Measurements from ENCODE around the gene SCG5.

The SCG5 gene

DNA sequence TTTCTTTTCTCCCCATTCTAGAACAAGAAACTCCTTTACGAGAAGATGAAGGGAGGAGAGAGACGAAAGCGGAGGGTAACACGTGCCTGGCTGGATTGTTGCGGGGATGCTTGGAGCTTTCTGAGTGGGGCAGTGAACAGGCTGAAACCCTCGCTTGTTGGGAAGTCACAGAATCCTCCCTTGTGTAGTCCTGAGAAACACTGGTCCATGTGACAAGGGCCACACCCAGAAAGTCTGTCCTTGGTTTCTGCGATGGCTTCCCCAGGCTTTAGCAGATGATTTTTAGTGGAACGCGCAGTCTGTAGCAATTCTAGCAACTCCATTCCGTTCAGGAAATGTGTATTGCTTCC is 50.2 kb downstream of the SCG5 start:
- no peak for DNase-seq (ENCODE audit: low read depth)

DNA sequence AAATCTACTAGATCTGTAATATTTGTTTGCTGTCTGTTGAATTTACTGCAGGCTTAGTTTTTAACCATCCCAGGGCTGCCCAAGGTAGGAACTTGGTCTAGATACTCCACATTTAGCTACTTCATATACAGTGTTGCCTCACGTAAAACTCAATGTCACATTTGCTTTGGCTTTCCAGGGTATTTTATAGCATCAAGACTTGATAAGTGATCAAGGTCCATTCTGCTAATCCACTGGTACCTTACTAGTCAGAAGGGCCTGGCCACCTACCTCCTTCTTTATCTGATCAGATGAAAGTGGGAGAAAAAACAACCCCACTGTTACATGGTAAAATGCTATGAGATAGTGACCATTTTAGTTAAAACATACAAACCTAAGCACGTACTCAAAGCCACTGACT is 50.8 kb downstream of the SCG5 start:
- DNase-seq (ENCODE audit: low read depth), result no peak

DNA sequence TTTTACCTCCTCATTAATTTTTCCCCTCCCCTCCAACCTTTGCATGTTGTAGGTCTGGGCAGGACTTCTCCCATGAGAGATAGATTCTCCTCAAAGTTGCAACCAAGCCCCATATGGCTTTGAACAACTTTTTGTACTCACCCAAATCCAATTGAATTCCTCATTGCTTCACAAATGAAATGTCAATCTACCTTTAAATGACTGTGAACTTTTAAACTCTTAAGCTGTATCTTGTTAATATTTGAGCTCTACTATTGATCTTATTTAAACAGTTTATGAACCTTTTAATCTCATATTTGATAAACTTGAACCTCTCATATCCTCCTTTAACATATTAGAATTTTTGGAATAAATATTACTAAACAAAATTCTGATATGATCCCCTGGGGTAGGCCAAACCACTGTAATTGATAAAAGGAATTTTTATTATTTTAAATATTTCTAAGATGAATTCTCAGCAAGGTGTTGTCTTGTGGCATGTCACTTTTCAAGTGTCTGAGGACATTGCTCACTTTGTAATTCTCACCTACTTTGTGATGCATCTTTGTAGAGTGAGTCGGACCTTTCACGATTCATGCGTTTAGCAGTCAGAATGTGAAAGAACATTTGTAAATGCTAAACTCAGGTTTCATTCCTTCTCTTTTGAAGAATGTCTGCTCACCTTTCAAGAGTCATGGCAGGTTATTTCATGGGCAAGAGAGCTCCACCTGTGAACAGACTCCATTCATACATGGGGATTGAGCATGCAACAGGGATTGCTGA is 52.9 kb downstream of the SCG5 start:
- DNase-seq (ENCODE audit: low read depth), result no peak

DNA sequence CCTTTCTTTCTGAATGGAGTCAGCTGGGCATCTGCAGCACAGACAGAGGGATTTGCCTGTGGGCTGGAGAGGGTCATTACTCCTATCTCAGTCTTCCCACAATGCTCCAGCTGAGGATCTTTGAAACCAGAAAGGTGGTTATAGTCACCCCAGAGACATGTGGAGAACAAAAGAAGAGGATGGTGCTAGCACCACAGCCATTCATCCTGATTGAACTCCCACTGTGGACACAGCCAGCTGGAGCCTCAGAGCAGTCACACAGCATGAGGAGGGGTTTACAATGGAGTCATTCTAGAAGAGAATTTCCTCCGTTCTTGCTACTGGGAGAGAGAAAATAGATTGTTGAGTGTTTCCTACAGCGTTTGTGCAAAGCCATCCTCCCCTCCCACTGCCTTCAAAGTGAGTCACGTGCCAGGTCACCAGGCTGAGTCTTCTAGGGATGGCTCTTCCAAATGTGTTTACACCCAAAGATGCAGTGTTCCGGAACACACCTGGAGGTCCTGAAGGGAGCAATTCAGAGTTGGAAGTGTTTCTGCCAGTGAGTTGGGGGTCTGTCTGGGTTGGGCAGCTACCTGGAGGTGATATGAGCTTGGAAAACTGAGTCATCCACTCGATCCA is 57.4 kb downstream of the SCG5 start:
- peak; percentile 52 for DNase-seq (ENCODE audit: low read depth)

DNA sequence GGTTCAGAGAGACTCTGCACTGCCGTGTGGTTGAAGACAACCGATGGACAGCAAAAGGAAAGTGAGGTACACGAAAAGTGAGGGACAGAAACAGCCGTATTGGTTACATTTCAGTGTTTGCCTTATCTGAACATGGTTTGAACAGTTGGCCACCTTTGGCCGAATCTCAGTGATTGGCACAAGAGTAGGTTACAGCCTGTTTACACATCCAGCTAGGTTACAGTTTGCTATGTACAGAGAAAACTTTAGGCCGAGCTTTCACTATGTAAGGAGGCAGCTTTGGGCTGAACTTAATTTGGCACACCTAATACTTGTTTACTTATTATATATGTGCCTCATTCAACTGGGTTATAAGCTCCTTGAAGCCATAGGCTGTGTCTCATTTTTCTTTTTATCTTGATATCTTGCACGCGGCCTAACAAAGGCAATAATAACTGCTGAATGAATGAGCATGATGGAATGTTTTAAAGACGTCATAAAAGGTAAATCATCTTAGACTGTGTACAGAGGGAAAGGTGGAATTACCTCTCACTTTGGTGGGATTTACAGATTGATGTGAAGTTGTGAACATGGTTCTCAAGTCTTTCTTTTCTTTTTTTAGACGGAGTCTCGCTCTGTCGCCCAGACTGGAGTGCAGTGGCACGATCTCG is 59.1 kb downstream of the SCG5 start:
- DNase-seq (ENCODE audit: low read depth), result peak; percentile 49

DNA sequence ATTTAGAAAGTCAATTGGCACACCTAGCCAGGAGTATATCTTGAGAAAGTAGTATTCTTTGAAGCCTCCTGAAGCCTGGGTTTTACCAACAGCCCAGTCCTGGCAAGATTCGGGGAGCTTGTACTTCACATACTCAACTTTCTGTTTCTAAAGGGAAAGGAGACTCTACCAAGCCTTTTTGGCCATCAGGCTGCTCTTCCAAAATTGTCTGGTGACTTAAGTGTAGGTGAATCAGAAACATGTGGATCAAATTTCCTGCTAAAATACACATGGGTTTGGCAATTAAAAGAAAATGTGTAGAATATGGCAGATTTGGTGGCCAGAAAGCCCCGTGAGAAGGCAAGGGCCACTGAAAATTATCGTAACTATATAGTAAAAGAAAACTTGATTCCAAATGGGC is 60.4 kb downstream of the SCG5 start:
- DNase-seq (ENCODE audit: low read depth), result peak; percentile 33

DNA sequence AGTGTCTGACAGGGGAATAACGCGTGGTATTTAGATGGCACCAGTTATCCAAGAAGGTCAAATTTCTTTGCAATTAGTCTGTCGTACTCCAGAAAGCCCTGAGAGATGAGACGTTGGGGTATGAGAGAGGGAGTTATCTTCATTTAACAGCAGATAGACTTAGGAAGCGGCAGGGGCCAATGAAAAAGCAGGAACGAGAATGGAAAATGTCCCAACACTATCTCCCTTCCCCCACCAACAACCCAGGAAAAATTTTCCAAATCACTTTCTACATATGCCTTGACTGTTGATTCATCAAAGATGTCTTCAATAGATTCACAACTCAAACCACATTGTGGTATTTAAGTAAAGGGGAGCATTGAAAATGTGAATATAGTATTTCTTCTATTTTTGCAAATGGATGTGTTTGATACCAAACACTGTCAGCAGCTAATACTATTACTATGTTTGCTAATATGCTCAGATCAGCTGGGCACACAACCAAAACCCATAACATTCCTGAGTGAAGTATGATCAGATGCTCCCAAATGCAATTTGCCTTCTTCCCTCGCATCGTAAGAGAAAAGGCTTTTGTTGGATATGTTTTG is 63.0 kb downstream of the SCG5 start:
- DNase-seq (ENCODE audit: low read depth), result peak; percentile 66

DNA sequence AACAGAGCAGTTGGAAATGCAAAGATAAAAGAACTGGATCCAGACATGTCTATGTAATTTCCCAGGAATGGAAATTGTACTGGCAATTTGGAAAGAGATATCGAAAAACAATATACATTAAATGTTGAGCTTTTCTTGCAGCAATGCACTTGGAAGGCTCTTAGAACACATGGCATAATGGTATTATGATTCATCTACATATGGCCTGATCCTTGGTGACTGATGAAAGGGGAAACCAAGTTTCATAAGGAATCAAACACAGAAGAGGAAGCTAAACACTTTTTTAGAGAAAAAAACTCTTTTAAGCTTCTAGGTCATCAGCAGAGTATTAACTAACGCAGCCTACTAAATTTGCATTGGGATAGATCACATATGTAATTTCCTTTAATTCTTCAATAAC is 63.9 kb downstream of the SCG5 start:
- DNase-seq (ENCODE audit: low read depth), result peak; percentile 62

DNA sequence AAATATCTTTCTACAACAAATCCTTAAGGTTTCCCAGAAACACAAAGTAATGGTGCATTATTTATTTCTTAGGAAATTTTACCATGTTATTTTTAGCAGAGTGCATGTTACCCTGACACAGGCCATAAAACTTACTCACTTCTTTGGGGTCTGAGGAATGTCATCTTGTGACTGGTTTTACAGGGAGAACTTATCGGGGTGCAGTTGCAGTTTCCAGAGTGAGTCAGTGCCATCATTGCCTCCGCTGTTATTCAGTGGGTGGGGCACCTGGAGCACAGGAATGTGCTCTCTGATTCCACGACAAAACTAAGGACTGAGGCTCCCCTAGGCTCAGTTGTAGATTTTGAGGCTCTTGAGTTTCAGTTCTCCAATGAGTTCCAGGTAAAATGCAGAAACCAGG is 65.2 kb downstream of the SCG5 start:
- peak; percentile 93 for DNase-seq (ENCODE audit: low read depth)

DNA sequence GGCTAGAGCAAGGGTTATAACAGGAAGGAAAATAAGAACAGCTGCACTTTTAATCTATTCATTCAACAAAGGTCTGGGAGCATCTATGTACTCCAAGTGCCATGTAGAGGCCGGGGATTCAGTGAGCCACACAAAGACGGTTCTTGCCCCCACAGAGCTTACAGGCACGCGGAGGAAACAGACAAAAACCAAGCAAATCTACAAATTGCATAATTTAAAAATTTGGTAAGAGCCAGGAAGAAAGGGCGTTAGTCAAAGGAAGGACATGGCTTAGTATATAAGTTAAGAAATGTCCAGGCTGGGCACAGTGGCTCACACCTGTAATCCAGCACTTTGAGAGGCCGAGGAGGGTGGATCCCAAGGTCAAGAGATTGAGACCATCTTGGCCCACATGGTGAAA is 65.9 kb downstream of the SCG5 start:
- no peak for DNase-seq (ENCODE audit: low read depth)

DNA sequence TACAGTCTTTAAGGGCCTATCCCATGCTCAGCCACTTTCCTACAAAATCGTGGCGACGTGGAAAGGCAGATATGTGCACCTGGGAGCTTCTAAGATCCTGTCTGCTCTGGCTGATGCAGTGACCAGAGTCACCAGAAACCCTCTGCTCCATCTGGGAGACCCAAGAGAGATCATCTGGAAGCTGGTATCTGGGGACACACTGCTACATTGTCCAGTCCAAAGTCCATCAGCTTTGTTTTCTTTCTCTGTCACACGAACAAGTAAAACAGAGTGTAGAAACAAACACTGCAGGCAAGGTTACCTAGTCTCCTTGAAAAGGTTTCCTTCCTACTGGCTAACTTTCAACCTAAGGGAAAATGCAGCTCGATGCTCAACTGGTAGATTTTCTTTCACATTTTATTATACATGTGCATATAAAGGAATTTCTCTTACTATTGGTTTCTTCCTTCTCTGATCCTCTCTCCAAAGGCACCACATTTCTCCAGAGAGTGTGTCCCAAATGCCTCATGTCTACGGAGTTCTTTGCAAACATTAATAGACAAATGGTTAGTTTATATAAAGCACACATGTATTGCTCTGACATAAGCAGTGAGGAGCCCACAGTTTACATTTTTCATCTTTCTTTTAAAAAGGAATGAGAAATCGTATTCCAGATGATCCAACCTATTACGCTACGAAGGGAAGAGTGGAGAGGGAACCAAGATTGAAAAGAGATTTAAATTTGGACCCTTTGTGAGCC is 68.0 kb downstream of the SCG5 start:
- no peak for DNase-seq (ENCODE audit: low read depth)

DNA sequence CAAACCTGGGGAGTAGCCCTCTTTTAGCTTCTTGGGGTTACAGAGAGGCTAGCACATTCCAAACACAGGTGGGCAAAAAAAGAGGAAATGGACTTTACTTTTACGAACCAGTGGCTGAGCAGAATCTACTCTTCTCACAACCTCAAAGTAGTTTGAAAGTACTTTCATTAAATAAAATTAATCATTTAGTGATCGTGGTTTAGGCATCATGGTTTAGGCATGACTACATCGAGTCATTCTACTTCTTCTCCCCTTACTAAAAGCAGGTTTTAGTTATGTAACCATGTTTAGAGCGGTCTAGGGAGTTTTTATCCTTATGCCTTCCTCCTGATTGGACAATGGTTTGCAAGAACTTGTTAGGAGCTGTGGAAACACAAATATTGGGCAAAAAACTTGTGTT is 73.8 kb downstream of the SCG5 start:
- DNase-seq (ENCODE audit: low read depth), result peak; percentile 68

DNA sequence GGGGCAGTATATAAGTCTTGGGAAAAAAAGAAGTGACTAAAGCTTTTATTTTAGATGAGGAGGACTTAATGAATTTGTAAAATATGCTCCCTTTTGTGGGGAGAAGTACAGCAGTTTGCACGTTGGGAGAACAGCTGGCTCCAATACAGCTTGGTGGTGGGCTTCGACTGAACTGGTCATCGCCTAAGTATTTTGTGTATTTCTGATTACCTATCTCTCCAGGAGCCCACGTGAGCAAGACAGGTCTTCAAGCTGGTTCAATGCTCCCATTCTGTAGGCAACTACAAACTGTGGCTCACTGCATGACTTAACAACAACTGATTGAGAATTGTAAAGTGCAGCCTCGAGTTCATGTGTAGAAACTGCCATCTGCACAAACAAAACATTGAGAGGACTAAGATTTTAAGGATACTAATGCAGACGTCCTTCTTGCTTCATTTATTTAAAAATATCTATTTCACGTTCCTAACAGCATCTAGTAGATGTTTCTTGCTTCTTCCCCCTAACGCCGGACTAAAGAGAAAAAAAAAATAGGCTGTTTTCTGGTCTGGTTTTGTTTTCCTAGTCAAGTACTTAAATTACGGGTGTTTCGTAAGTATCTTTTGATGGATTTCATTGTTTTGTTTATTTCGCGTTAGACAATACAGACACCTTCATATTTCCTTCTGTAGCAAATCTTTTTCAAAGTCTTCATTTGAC is 74.9 kb downstream of the SCG5 start:
- DNase-seq (ENCODE audit: low read depth), result no peak

DNA sequence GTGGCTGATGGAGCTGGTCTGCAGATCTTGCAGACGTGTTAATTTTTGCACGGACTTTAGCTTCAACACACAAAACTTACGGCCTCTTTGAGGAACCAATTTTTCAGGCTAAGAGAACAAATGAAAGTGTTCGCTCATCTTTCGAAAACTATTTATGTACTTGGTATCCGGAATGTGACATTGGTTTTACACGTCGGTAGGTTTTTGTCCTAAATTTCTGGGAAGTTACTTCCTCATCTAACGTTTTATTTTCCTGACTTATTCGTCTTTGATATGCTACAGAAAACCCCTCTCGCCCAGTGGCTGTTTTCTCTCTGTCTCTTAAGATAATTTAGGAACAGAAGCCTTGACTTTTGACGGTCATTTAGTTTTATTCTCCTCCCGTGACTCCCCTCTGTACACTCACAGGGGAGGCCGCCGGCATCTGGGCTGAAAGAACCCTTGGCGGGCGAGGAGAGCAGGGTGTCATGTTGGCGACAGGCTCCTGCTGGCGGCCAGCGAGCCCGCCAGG is 75.5 kb downstream of the SCG5 start:
- DNase-seq (ENCODE audit: low read depth), result no peak

DNA sequence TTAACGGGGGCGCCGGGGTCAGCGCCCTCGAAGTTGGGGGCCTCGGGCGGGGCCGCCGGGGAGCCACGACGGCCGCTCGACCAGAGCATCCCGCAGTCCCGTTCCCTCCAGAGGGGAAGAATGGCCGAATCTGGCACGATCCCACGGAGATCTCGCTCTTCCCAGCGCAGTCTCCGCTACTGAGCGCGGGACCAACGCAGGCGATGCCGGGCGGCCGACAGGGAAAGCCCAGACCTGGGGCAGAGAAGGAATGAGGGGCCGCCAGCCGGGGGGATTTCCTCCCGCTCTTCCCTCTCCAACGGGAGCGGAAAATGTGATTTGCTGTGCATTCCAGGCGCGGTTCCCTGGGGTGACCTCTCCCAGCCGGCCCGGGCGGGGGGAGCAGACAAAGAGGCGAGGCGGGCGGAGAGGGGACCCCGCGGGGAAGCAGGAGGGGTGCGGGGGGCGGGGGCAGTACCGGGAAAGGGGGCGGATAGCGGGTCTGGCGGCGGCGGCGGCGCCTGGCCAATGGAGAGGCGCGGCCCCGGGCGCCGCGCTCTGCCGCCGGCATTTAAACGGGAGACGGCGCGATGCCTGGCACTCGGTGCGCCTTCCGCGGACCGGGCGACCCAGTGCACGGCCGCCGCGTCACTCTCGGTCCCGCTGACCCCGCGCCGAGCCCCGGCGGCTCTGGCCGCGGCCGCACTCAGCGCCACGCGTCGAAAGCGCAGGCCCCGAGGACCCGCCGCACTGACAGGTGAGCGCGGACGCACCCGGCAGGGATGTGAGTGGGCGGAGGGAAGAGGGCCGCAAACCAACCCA is 76.1 kb downstream of the SCG5 start, which contains the start of gene GREM1:
Gene GREM1 (plus strand): TSS at position 579 of the 801 bp plus-strand sequence. CDS start 12,687 bp downstream, outside the sequence.
- DNase-seq (ENCODE audit: low read depth), result peak; percentile 67

DNA sequence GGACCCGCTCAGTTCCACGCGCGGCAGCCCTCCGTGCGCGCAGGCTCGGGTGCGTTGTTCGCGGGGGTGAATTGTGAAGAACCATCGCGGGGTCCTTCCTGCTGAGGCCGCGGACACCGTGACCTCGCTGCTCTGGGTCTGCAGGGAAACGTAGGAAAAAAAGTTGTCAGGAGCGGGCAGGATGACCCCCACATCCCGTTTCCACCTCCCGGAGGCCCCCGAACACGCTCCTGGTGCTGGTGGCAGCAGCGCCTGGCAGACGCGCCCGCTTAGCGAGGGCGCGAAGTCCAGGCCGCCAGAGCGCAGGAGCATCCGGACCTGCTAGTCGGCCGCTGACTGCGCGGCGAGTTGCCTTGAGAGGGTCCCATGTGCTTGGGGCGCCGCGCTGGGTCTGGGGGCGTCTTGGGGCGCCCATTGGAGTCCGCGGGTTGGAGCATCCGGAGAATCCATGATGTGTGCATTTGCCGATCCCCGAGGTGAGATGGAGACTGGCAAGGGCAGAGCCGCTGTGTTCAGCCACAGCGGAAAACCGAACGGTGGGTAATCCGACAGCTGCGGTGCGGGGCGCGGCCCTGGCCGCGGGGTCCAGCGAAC is 76.8 kb downstream of the SCG5 start:
- DNase-seq (ENCODE audit: low read depth), result peak; percentile 64

DNA sequence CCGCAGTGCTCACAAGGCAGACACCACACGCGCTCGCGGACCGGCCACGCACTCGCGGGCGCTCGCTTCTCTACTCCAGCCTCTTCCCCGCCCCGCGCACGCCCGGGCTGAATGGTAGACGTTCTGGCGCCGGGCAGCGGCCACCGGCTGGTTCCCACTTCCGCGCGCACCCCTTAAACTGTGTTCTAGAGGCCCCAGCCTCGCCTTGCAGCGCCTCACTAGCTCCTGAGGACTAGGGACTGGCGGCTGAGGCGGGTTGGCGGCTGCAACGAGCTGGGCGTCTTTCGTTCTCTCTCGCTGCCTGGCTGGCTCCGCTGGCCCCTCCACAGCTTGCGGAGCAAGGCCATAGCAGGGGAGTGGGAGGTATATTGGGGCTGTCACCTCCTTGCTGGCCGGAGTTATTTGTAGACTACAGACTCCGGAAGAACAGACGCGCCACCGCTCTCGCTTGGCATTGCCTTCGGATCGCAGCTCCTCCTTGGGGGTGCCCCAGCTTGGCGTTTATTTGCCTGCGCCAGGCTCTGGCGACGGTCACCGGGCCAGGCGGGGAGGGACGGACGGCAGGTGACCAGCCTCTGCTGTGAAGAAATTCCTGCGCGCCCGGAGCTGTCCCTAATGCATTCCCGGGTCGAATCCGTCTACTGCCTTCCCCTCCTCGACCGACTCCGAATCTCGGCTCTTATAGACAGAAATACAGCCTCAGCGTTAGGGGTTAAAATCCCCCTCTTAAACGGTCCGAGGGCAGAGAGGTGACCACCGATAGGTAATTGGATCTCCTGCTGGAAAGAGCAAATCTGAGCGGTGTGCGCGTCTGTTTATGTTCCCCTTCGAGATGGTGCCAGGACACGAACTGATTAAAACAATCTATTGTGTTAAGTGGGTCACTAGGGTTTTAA is 77.6 kb downstream of the SCG5 start:
- peak; percentile 70 for DNase-seq (ENCODE audit: low read depth)

DNA sequence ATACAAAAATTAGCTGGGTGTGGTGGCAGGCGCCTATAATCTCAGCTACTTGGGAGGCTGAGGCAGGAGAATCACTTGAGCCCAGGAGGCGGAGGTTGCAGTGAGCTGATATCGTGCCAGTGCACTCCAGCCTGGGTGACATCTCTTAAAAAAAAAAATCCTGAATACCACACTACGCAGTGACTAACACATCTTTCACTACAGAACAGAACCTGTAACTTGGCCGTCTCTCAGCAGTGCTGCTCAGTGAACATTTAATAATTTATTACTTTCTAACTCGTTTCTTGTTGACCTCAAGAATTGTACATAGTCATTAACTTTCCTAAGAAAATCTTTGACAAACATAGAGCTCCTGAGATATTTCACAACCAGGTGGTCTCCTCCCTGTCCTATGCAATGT is 80.1 kb downstream of the SCG5 start:
- peak; percentile 72 for DNase-seq (ENCODE audit: low read depth)

DNA sequence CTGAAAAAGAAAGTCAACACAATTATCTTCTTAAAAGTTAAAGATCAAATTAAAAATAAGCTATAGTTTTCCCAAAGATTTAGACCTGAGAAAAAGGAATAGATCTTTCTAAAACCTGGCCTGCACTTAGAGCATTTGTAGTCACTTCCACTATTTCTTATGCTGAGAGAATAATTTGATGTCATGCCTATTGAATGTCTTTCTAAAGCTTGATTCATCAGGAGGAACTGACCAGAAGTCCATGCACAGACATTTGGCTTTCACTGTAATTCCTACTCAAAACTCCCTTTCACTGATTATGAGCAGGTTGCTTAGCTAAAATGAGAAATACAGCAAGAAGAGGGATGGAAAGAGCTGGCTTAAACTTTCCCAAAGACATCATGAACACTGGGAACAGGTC is 80.6 kb downstream of the SCG5 start:
- DNase-seq (ENCODE audit: low read depth), result no peak
